H1 (cell line): Measurements from ENCODE around the gene STAT5A. TPM values are rescaled to one million over a fixed set of nuclear protein-coding genes. Genes with fewer than 3 reads are reported as not detected.

Source experiments
- CTCF ChIA-PET: fragments of 300-600 bp; sonication (Branson Sonifier 250); formaldehyde crosslinking; loops from one replicate; lab custom pipeline; 2021; ENCODE audit not compliant: partially characterized antibody; lab: Charles Lee
- POLR2A ChIA-PET: fragments of 300-600 bp; sonication (Branson Sonifier 250); formaldehyde crosslinking; loops from one replicate; lab custom pipeline; 2021; ENCODE audit warnings: inconsistent platforms; ENCODE audit not compliant: partially characterized antibody; lab: Charles Lee
- DNase-seq, 2 experiments: peaks; one replicate each; pipeline versions ENCODE4 v3.0.0 to v3.0.0-alpha.2; 2010 to 2022; ENCODE audit warnings: low spot score in 2 of 2, low read depth in 1 of 2, mixed read lengths in 1 of 2
- FAIRE-seq: peaks from 2 replicates; lab custom pipeline; 2011; peaks lifted over from hg19 to GRCh38; lab: Jason Lieb, UNC
- H2AFZ ChIP-seq: 2 replicates; pipeline ENCODE4 v1.8.1; 2012; ENCODE audit warnings: low read length, inconsistent platforms
- H2AK5ac ChIP-seq: 2 replicates; pipeline ENCODE4 v1.6.1; 2013; ENCODE audit warnings: low read depth, low read length
- H2BK120ac ChIP-seq: replicated peaks from 2 replicates; pipeline ENCODE3; 2013; ENCODE audit warnings: low read depth, low read length, inconsistent platforms
- H2BK12ac ChIP-seq: 2 replicates; pipeline ENCODE4 v1.6.1; 2013; ENCODE audit warnings: low read depth, low read length
- H2BK15ac ChIP-seq: 2 replicates; pipeline ENCODE4 v1.6.1; 2013; ENCODE audit warnings: low read length
- H2BK20ac ChIP-seq: 2 replicates; pipeline ENCODE4 v1.6.1; 2013; ENCODE audit warnings: low read length
- H2BK5ac ChIP-seq: 2 replicates; pipeline ENCODE4 v1.6.1; 2013; ENCODE audit warnings: low read depth, low read length
- H3K14ac ChIP-seq: 2 replicates; pipeline ENCODE4 v1.6.1; 2013; ENCODE audit warnings: inconsistent platforms; ENCODE audit not compliant: insufficient read length
- H3K18ac ChIP-seq: 2 replicates; pipeline ENCODE4 v1.6.1; 2013; ENCODE audit warnings: low read length; ENCODE audit errors: extremely low read depth
- H3K23ac ChIP-seq: 2 replicates; pipeline ENCODE4 v1.6.1; 2013; ENCODE audit warnings: inconsistent platforms; ENCODE audit not compliant: insufficient read length
- H3K23me2 ChIP-seq: 2 replicates; pipeline ENCODE4 v1.6.1; 2013; ENCODE audit warnings: low read depth, low read length
- H3K27ac ChIP-seq: 2 replicates; pipeline ENCODE4 v1.6.1; 2011; ENCODE audit warnings: low read depth, low read length, inconsistent platforms
- H3K27me3 ChIP-seq, 4 experiments: replicated peaks in 1 of 4; 1 replicate in 1 of 4; 2 replicates in 3 of 4; pipeline versions ENCODE4 v1.6.1 to v1.8.1; 2011 to 2013; ENCODE audit warnings: low read length in 3 of 4, mild to moderate bottlenecking in 3 of 4, inconsistent platforms in 2 of 4, mixed read lengths in 2 of 4, moderate library complexity in 1 of 4; ENCODE audit not compliant: control insufficient read depth in 3 of 4, insufficient read depth in 3 of 4; ENCODE audit errors: extremely low read depth in 1 of 4
- H3K36me3 ChIP-seq, 4 experiments: 2 replicates each; pipeline versions ENCODE4 v1.6.1 to v1.8.1; 2011 to 2013; ENCODE audit warnings: mild to moderate bottlenecking in 4 of 4, low read length in 3 of 4, moderate library complexity in 2 of 4, control low read depth in 1 of 4, inconsistent platforms in 1 of 4; ENCODE audit not compliant: insufficient read depth in 4 of 4, control insufficient read depth in 2 of 4
- H3K4ac ChIP-seq: replicated peaks from 2 replicates; pipeline ENCODE3; 2013; ENCODE audit warnings: low read length, low read depth, mixed read lengths, inconsistent platforms; ENCODE audit not compliant: insufficient read length
- H3K4me1 ChIP-seq, 4 experiments: replicated peaks in 1 of 4; 1 replicate in 1 of 4; 2 replicates in 3 of 4; pipeline versions ENCODE4 v1.6.1 to v1.8.1; 2011 to 2013; ENCODE audit warnings: low read length in 3 of 4, inconsistent platforms in 2 of 4, mixed read lengths in 1 of 4; ENCODE audit not compliant: insufficient read depth in 4 of 4, control insufficient read depth in 3 of 4
- H3K4me2 ChIP-seq, 2 experiments: 2 replicates each; pipeline versions ENCODE4 v1.6.1 to v1.8.1; 2011 to 2013; ENCODE audit warnings: low read depth in 2 of 2, low read length in 2 of 2, control low read depth in 1 of 2, inconsistent platforms in 1 of 2, mild to moderate bottlenecking in 1 of 2; ENCODE audit not compliant: insufficient read depth in 1 of 2
- H3K4me3 ChIP-seq, 4 experiments: fragments of 200-600, 300-600 bp in 1 of 4; sonication (generic), shearing (Covaris generic), sonication (Bioruptor Twin) in 1 of 4; 2 replicates each; pipeline versions ENCODE4 v1.5.1 to v1.8.1; 2011 to 2016; ENCODE audit warnings: low read length in 4 of 4, low read depth in 3 of 4, control low read depth in 2 of 4, inconsistent platforms in 2 of 4, mild to moderate bottlenecking in 2 of 4, mixed read lengths in 1 of 4, moderate library complexity in 1 of 4; ENCODE audit not compliant: insufficient read depth in 2 of 4; ENCODE audit errors: extremely low read depth in 1 of 4
- H3K56ac ChIP-seq: replicated peaks from 2 replicates; pipeline ENCODE3; 2013; ENCODE audit warnings: low read depth, mild to moderate bottlenecking, mixed read lengths, low read length, inconsistent platforms; ENCODE audit not compliant: insufficient read length
- H3K79me1 ChIP-seq: 2 replicates; pipeline ENCODE4 v1.6.1; 2013; ENCODE audit warnings: low read depth, low read length, control low read depth
- H3K79me2 ChIP-seq, 2 experiments: 2 replicates each; pipeline versions ENCODE4 v1.6.1 to v1.8.1; 2012 to 2013; ENCODE audit warnings: low read length in 2 of 2, mild to moderate bottlenecking in 2 of 2, inconsistent platforms in 1 of 2; ENCODE audit not compliant: insufficient read depth in 2 of 2, control insufficient read depth in 1 of 2
- H3K9ac ChIP-seq, 4 experiments: replicated peaks in 1 of 4; 1 replicate in 1 of 4; 2 replicates in 3 of 4; pipeline versions ENCODE4 v1.6.1 to v1.8.1; 2011 to 2013; ENCODE audit warnings: low read depth in 3 of 4, low read length in 3 of 4, control low read depth in 2 of 4, mild to moderate bottlenecking in 2 of 4, moderate library complexity in 2 of 4, inconsistent platforms in 1 of 4; ENCODE audit errors: extremely low read depth in 1 of 4
- H3K9me3 ChIP-seq, 2 experiments: 2 replicates each; pipeline versions ENCODE4 v1.6.1 to v1.8.1; 2012 to 2013; ENCODE audit warnings: mild to moderate bottlenecking in 2 of 2, moderate library complexity in 2 of 2, control low read depth in 1 of 2, inconsistent platforms in 1 of 2, low read depth in 1 of 2, low read length in 1 of 2, mixed read lengths in 1 of 2; ENCODE audit not compliant: insufficient read depth in 2 of 2
- H4K20me1 ChIP-seq, 2 experiments: replicated peaks in 1 of 2; 2 replicates each; pipeline versions ENCODE3 to v1.8.1; 2011 to 2013; ENCODE audit warnings: inconsistent platforms in 2 of 2, low read length in 2 of 2, mild to moderate bottlenecking in 1 of 2; ENCODE audit not compliant: insufficient read depth in 2 of 2, control insufficient read depth in 1 of 2
- H4K5ac ChIP-seq: 2 replicates; pipeline ENCODE4 v1.6.1; 2013; ENCODE audit warnings: low read length, low read depth, mixed read lengths, inconsistent platforms; ENCODE audit not compliant: insufficient read length
- H4K8ac ChIP-seq: 2 replicates; pipeline ENCODE4 v1.8.0; 2013; ENCODE audit warnings: mild to moderate bottlenecking, moderate library complexity, low read length, inconsistent platforms; ENCODE audit not compliant: insufficient read depth; ENCODE audit errors: extremely low read depth
- H4K91ac ChIP-seq: replicated peaks from 2 replicates; pipeline ENCODE3; 2013; ENCODE audit warnings: low read length, mixed read lengths, inconsistent platforms; ENCODE audit not compliant: insufficient read length
- FOSL1 ChIP-seq: IDR thresholded peaks from 2 replicates; pipeline ENCODE4 v1.6.1; 2011; ENCODE audit warnings: mild to moderate bottlenecking, low read depth, low read length, moderate library complexity; ENCODE audit not compliant: insufficient read depth
- HDAC2 ChIP-seq, 2 experiments: fragments of 300-600 bp in 1 of 2; sonication (generic) in 1 of 2; IDR thresholded peaks; 2 replicates each; pipeline ENCODE4 v1.6.1; 2011 to 2012; ENCODE audit warnings: low read depth in 2 of 2, low read length in 2 of 2, mild to moderate bottlenecking in 2 of 2, moderate library complexity in 2 of 2, borderline replicate concordance in 1 of 2, inconsistent platforms in 1 of 2
- MAFK ChIP-seq: IDR thresholded peaks from 2 replicates; pipeline ENCODE4 v1.6.1; 2012; ENCODE audit warnings: low read depth, mild to moderate bottlenecking, improper control_type of control experiment, low read length
- RAD21 ChIP-seq, 2 experiments: IDR thresholded peaks in 1 of 2; conservative IDR thresholded peaks in 1 of 2; 2 replicates each; pipeline ENCODE4 v1.6.1; 2011; ENCODE audit warnings: low read depth in 2 of 2, low read length in 2 of 2, improper control_type of control experiment in 1 of 2, inconsistent platforms in 1 of 2, mild to moderate bottlenecking in 1 of 2, moderate library complexity in 1 of 2
- RBBP5 ChIP-seq: IDR thresholded peaks from 2 replicates; pipeline ENCODE4 v1.7.1; 2012; ENCODE audit warnings: low read depth, mild to moderate bottlenecking, inconsistent platforms, low read length, moderate library complexity, borderline replicate concordance
- RXRA ChIP-seq: IDR thresholded peaks from 2 replicates; pipeline ENCODE4 v1.6.1; 2011; ENCODE audit warnings: low read depth, mild to moderate bottlenecking, low read length, moderate library complexity; ENCODE audit not compliant: insufficient read depth
- SIX5 ChIP-seq: IDR thresholded peaks from 2 replicates; pipeline ENCODE4 v1.6.1; 2011; ENCODE audit warnings: mild to moderate bottlenecking, low read depth, low read length
- SUZ12 ChIP-seq: fragments of 200-600 bp; sonication (generic); IDR thresholded peaks from 2 replicates; pipeline ENCODE4 v1.6.1; 2012; ENCODE audit warnings: mild to moderate bottlenecking, inconsistent platforms, low read length, moderate library complexity, mixed read lengths
- TAF1 ChIP-seq: IDR thresholded peaks from 2 replicates; pipeline ENCODE4 v1.6.1; 2011; ENCODE audit warnings: mild to moderate bottlenecking, low read depth, low read length
- WGBS, 2 experiments: shearing (Covaris generic) in 1 of 2; methylation state at CpG; one replicate each; pipeline versions ENCODE4 v1.1.6 to v1.1.7; 2013 to 2015; ENCODE audit warnings: low lambda C conversion rate in 2 of 2, mixed read lengths in 2 of 2, inconsistent platforms in 1 of 2, low coverage in 1 of 2, missing lambda C conversion rate in 1 of 2; ENCODE audit not compliant: insufficient replicate concordance in 2 of 2, insufficient coverage in 1 of 2, insufficient read length in 1 of 2; ENCODE audit errors: extremely low coverage in 1 of 2, missing lambda C conversion rate in 1 of 2; 5-methylcytosine and 5-hydroxymethylcytosine counted together
- polyA plus RNA-seq, 7 experiments: library from polyadenylated mRNA; depleted of rRNA in 3 of 7; stranded (reverse) in 5 of 7; unstranded in 2 of 7; fragments of >200 nt in 5 of 7; fragments of 200-250 nt in 2 of 7; gene quantifications; 1 replicate in 5 of 7; 2 replicates in 1 of 7; 4 replicates in 1 of 7; pipeline versions ENCODE4 v1.2.1 to v1.2.3, GENCODE V29; 2011 to 2013; ENCODE audit warnings: missing spikeins in 2 of 7, mixed read lengths in 2 of 7
- total RNA-seq: library from RNA; stranded (reverse); fragmentation: NEBNext Ultra II Directional; extraction: Animal tissue kit (Norgen Biotek cat#: 25700); gene quantifications from 2 replicates; pipeline ENCODE4 v1.2.1, GENCODE V29; 2021
- TF ChIP-seq, protein P1 (sequence below): IDR thresholded peaks from 2 replicates; pipeline ENCODE4 v1.6.1; 2011; ENCODE audit warnings: low read length, improper control_type of control experiment

The STAT5A gene
- total and polyA plus RNA-seq, 2 of the 8 experiments (the other 6 are each of a cell fraction or from before 2014, with no cell fraction given) = 4.2 to 5.4 TPM

DNA sequence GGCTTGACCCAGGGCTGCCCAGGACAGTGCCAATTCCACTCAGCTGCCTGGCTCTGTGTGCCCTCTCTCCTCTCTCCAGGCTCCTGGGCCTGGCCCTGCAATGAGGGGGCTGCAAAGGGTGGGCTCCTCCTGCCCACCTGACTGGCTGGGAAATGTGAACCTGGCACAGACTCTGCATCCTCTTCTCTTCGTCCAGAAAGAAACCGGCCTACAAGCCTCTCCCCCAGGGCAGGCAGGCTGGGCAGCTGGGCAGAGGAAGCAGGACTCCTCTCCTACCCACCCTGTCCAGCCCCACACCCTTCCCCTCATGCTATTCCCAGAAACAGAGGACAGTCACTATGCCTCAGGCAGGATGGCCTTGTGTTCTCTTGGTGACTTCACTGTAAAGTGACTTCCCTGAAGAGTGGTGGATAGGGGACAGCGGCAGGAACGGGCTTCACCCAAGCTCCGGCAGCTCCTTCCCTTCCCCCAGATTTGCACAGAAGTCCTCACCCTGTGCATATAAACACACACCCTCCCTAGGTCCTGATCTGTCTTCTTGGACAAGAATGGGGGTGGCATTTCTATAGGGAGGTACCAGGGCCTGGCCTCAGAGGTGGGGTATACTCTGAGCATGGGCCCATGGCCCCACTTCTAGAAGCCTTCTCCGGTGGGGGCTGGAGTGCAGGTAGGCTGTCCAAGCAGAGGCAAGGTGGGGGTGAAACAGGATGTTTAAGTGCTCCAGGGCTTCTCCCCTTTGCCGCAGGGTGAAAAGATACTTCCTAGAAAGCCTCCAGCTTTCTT lies 4.9 kb upstream of the STAT5A start:
- Histone ChIP-seq H2BK120ac (no peak overlapping the region), H3K79me1 (no peaks in the 10 kb centered on the region), H3K14ac (no peak overlapping the region), H3K9ac (no peak overlapping the region; a peak in 1 of 7 replicates), H3K4ac (no peak overlapping the region), H3K36me3 (no peaks in the 10 kb centered on the region), H3K79me2 (no peaks in the 10 kb centered on the region), H3K4me1 (peaks cover 0 to 12% (median 8%) of the 10 kb centered on the region in 4 experiments; a peak in 5 of 7 replicates), H2BK20ac (no peak overlapping the region), H4K5ac (no peak overlapping the region), H4K8ac (no peak overlapping the region), H3K4me3 (no peak overlapping the region), H2AK5ac (no peak overlapping the region), H3K18ac (no peak overlapping the region; the same call in 1 of the 2 replicates), H2BK15ac (peak overlapping the region; percentile 81; the same call in 1 of the 2 replicates), H3K9me3 (no peaks in the 10 kb centered on the region), H4K91ac (no peak overlapping the region), H3K27me3 (peaks cover 0 to 14% (median 11%) of the 10 kb centered on the region in 4 experiments; a peak in 5 of 7 replicates), H2BK12ac (no peak overlapping the region), H4K20me1 (no peaks in the 10 kb centered on the region), H2BK5ac (0 out of 2 replicates have a peak overlapping the region, but pooled peaks have one; percentile 49), H3K27ac (no peak overlapping the region), H2AFZ (no peak overlapping the region), H3K23ac (no peak overlapping the region), H3K4me2 (no peak overlapping the region), H3K23me2 (no peaks in the 10 kb centered on the region; the same call in 1 of the 2 replicates), H3K56ac (no peak overlapping the region)
- ChIA-PET POLR2A (interaction anchor here (1.4 kb wide), 1 partner anchor 8 kb away, joined by 3 read pairs; the partner anchor contains the start of gene STAT5B), CTCF (interaction anchor here (0.9 to 2.4 kb wide), 7 partner anchors 9 to 256 kb away, joined by 3 to 6 read pairs (median 3); no protein-coding TSS in a partner anchor)
- 95% methylated on average over 7 of the region's 7 CpGs; no CpG with 5 or more reads in 1 of the 2 experiments for WGBS, 2 experiments
- FAIRE-seq (no peak), DNase-seq (no peak)
- TF ChIP-seq, protein P1, sequence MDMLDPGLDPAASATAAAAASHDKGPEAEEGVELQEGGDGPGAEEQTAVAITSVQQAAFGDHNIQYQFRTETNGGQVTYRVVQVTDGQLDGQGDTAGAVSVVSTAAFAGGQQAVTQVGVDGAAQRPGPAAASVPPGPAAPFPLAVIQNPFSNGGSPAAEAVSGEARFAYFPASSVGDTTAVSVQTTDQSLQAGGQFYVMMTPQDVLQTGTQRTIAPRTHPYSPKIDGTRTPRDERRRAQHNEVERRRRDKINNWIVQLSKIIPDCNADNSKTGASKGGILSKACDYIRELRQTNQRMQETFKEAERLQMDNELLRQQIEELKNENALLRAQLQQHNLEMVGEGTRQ = no peak
- TF ChIP-seq HDAC2 (IDR thresholded peaks at IDR 0.05; ENCODE audit: borderline replicate concordance in 1 of 2, low read depth in 2 of 2, low read length in 2 of 2) (no peak), SIX5 (no peak), RBBP5 (no peak), SUZ12 (no peak), RAD21 (IDR thresholded peaks at IDR 0.05 in 1 of 2, conservative IDR thresholded peaks at IDR 0.05 in 1 of 2; ENCODE audit: low read depth in 2 of 2, low read length in 2 of 2) (no peak), MAFK (no peak), RXRA (no peak), FOSL1 (no peak), TAF1 (no peak)
